GM23338 (cell line): ENCODE measurements around the gene MED17. TPM values are rescaled to one million over a fixed set of nuclear protein-coding genes. Genes with fewer than 3 reads are reported as not detected.

Experiments used
- ATAC-seq: fragments of 200-7000 bp; cut with Tn5 transposase; 3 replicates; pipeline ENCODE4 v1.9.1; 2020
- DNase-seq: peaks from one replicate; pipeline ENCODE4 v3.0.0-alpha.2; 2015; ENCODE audit warnings: low spot score
- H2AFZ ChIP-seq: fragments of 200-600 bp; sonication (generic); 2 replicates; pipeline ENCODE4 v1.8.0; 2016; ENCODE audit warnings: antibody characterized with exemption, mild to moderate bottlenecking, moderate library complexity
- H3F3A ChIP-seq: fragments of 200-600 bp; sonication (generic); replicated peaks from 2 replicates; pipeline ENCODE4 v1.8.0; 2017; ENCODE audit warnings: antibody characterized with exemption, mixed run types, low read depth
- H3K27ac ChIP-seq: fragments of 200-600 bp; sonication (generic); 2 replicates; pipeline ENCODE4 v1.6.1; 2016; ENCODE audit warnings: low read depth
- H3K27me3 ChIP-seq: fragments of 200-600 bp; sonication (generic); 2 replicates; pipeline ENCODE4 v1.8.0; 2016; ENCODE audit warnings: mild to moderate bottlenecking, mixed run types, moderate library complexity; ENCODE audit not compliant: insufficient read depth
- H3K36me3 ChIP-seq: fragments of 200-600 bp; sonication (generic); 2 replicates; pipeline ENCODE4 v1.8.0; 2016; ENCODE audit warnings: mild to moderate bottlenecking; ENCODE audit not compliant: insufficient read depth
- H3K4me1 ChIP-seq: fragments of 200-600 bp; sonication (generic); 2 replicates; pipeline ENCODE4 v1.8.0; 2016; ENCODE audit warnings: mild to moderate bottlenecking, moderate library complexity; ENCODE audit not compliant: insufficient read depth
- H3K4me2 ChIP-seq: fragments of 200-600 bp; sonication (generic); 2 replicates; pipeline ENCODE4 v1.7.1; 2017; ENCODE audit warnings: mixed run types
- H3K4me3 ChIP-seq: fragments of 200-600 bp; sonication (generic); 2 replicates; pipeline ENCODE4 v1.6.1; 2016; ENCODE audit warnings: mixed run types
- H3K79me2 ChIP-seq: fragments of 200-600 bp; sonication (generic); replicated peaks from 2 replicates; pipeline ENCODE4 v1.8.0; 2017; ENCODE audit warnings: mild to moderate bottlenecking; ENCODE audit not compliant: insufficient read depth
- H3K9me2 ChIP-seq: fragments of 200-600 bp; sonication (generic); 2 replicates; pipeline ENCODE4 v1.8.0; 2017; ENCODE audit not compliant: insufficient read depth
- H4K20me1 ChIP-seq: fragments of 200-600 bp; sonication (generic); replicated peaks from 2 replicates; pipeline ENCODE4 v1.8.0; 2017; ENCODE audit warnings: mild to moderate bottlenecking; ENCODE audit not compliant: insufficient read depth
- H3K27ac Mint-ChIP-seq: 2 replicates; pipeline ENCODE4 v1.8.0; 2020; ENCODE audit warnings: inconsistent platforms, mild to moderate bottlenecking, moderate library complexity, mixed read lengths
- H3K27me3 Mint-ChIP-seq: 3 replicates; pipeline ENCODE4 v1.8.0; 2022; ENCODE audit warnings: low read depth, mild to moderate bottlenecking, moderate library complexity, mixed read lengths, inconsistent platforms; ENCODE audit not compliant: insufficient read depth, poor library complexity
- H3K36me3 Mint-ChIP-seq: 3 replicates; pipeline ENCODE4 v1.8.0; 2021; ENCODE audit warnings: low read depth, mild to moderate bottlenecking, inconsistent platforms, moderate library complexity, mixed read lengths
- H3K4me1 Mint-ChIP-seq: 3 replicates; pipeline ENCODE4 v1.8.0; 2020; ENCODE audit warnings: mild to moderate bottlenecking, inconsistent platforms, mixed read lengths
- H3K4me3 Mint-ChIP-seq: 3 replicates; pipeline ENCODE4 v1.8.0; 2021; ENCODE audit warnings: moderate library complexity, mild to moderate bottlenecking, inconsistent platforms, mixed read lengths
- H3K9me3 Mint-ChIP-seq: 3 replicates; pipeline ENCODE4 v1.8.0; 2020; ENCODE audit warnings: moderate library complexity, mild to moderate bottlenecking, inconsistent platforms, mixed read lengths
- CREB1 ChIP-seq: fragments of 250-450 bp; sonication (Bioruptor Pico); IDR thresholded peaks from 2 replicates; pipeline ENCODE4 v1.5.0; 2020; ENCODE audit warnings: low read depth, mild to moderate bottlenecking, moderate library complexity
- CTCF ChIP-seq, 2 experiments: fragments of 200-600 bp in 1 of 2; sonication (generic) in 1 of 2; conservative IDR thresholded peaks; 2 replicates each; pipeline versions ENCODE4 v1.5.1 to v1.6.1; 2016 to 2017; ENCODE audit warnings: antibody characterized with exemption in 2 of 2, low read depth in 2 of 2, mild to moderate bottlenecking in 2 of 2, moderate library complexity in 1 of 2
- EZH2 ChIP-seq: fragments of 200-600 bp; sonication (generic); IDR thresholded peaks from one replicate; pipeline ENCODE4 v1.8.0; 2017; ENCODE audit warnings: antibody characterized with exemption, mild to moderate bottlenecking, low read depth; ENCODE audit not compliant: unreplicated experiment
- EZH2phosphoT487 ChIP-seq: fragments of 200-600 bp; sonication (generic); IDR thresholded peaks from one replicate; pipeline ENCODE4 v1.8.1; 2018; ENCODE audit warnings: antibody characterized with exemption; ENCODE audit not compliant: unreplicated experiment
- JUNB ChIP-seq: IDR thresholded peaks from one replicate; pipeline ENCODE4 v1.6.1; 2016; ENCODE audit warnings: antibody characterized with exemption; ENCODE audit not compliant: unreplicated experiment
- POLR2AphosphoS5 ChIP-seq: IDR thresholded peaks from 2 replicates; pipeline ENCODE4 v1.6.1; 2016; ENCODE audit warnings: antibody characterized with exemption, low read depth
- STAT1 ChIP-seq: IDR thresholded peaks from one replicate; pipeline ENCODE4 v1.6.1; 2016; ENCODE audit warnings: antibody characterized with exemption; ENCODE audit not compliant: unreplicated experiment
- ZNF114 ChIP-seq: fragments of 250-450 bp; sonication (Bioruptor Pico); IDR thresholded peaks from 2 replicates; pipeline ENCODE4 v1.5.0; 2020; ENCODE audit warnings: mild to moderate bottlenecking, moderate library complexity
- polyA plus RNA-seq: library from polyadenylated mRNA; unstranded; fragments of >200 nt; fragmentation: Nextera tagmentation; extraction: Ambion mirVana; gene quantifications from 2 replicates; pipeline ENCODE4 v1.2.1, GENCODE V29; 2016
- total RNA-seq: library from RNA; depleted of rRNA; stranded (reverse); fragments of >200 nt; shearing (Covaris generic); gene quantifications from 2 replicates; pipeline ENCODE4 v1.2.3, GENCODE V29; 2014

MED17 gene
- total and polyA plus RNA-seq, 2 experiments from 2014 or later: 19.1 to 31.2 TPM

GRCh38 chr11:93820847-93821246, 36.8 kb downstream of the MED17 start (continued):
- TF ChIP-seq JUNB (no peak), ZNF114 (no peak), CTCF (conservative IDR thresholded peaks at IDR 0.05; ENCODE audit: low read depth in 2 of 2) (no peak)

GRCh38 chr11:93821617-93822016, 37.5 kb downstream of the MED17 start:
- no peaks in the 10 kb centered on the region for H3K9me3 Mint-ChIP-seq
- no peaks in the 10 kb centered on the region for H3K36me3 Mint-ChIP-seq
- peaks cover 17% of the 10 kb centered on the region; the same call in 1 of the 2 replicates for H3K4me1 ChIP-seq
- no peaks in the 10 kb centered on the region for H4K20me1 ChIP-seq
- no peaks in the 10 kb centered on the region for H3K79me2 ChIP-seq
- no peaks in the 10 kb centered on the region for H3K36me3 ChIP-seq
- TF ChIP-seq CREB1: no peak
- no peak for TF ChIP-seq POLR2AphosphoS5
- H3K27ac Mint-ChIP-seq: no peak overlapping the region
- H3K4me3 Mint-ChIP-seq: no peak overlapping the region
- DNase-seq (no peak), ATAC-seq (no peak)
- no peak overlapping the region for H3K27ac ChIP-seq
- H3K4me1 Mint-ChIP-seq: peaks cover 25% of the 10 kb centered on the region
- H3K4me2 ChIP-seq: no peak overlapping the region
- peaks cover 4% of the 10 kb centered on the region for H3K27me3 Mint-ChIP-seq
- H2AFZ ChIP-seq: no peak overlapping the region
- no peak overlapping the region for H3K4me3 ChIP-seq
- no peaks in the 10 kb centered on the region for H3F3A ChIP-seq
- no peaks in the 10 kb centered on the region; the same call in 1 of the 2 replicates for H3K9me2 ChIP-seq
- no peaks in the 10 kb centered on the region for H3K27me3 ChIP-seq

GRCh38 chr11:93822359-93822758, 38.3 kb downstream of the MED17 start:
- H3K4me3 Mint-ChIP-seq: no peak overlapping the region
- Histone ChIP-seq H4K20me1 (no peaks in the 10 kb centered on the region), H3K27me3 (no peaks in the 10 kb centered on the region), H3K27ac (no peak overlapping the region), H3K4me2 (no peak overlapping the region), H3F3A (no peaks in the 10 kb centered on the region), H3K9me2 (no peaks in the 10 kb centered on the region; the same call in 1 of the 2 replicates), H3K4me1 (peaks cover 17% of the 10 kb centered on the region; the same call in 1 of the 2 replicates), H2AFZ (no peak overlapping the region), H3K79me2 (no peaks in the 10 kb centered on the region), H3K4me3 (no peak overlapping the region), H3K36me3 (no peaks in the 10 kb centered on the region)
- ATAC-seq (no peak), DNase-seq (no peak)
- TF ChIP-seq JUNB: no peak
- TF ChIP-seq STAT1: no peak
- no peak overlapping the region for H3K27ac Mint-ChIP-seq
- peaks cover 25% of the 10 kb centered on the region for H3K4me1 Mint-ChIP-seq
- H3K9me3 Mint-ChIP-seq: no peaks in the 10 kb centered on the region
- H3K36me3 Mint-ChIP-seq: no peaks in the 10 kb centered on the region
- H3K27me3 Mint-ChIP-seq: peaks cover 4% of the 10 kb centered on the region

- Mint-ChIP-seq H3K4me3 (no peak overlapping the region), H3K9me3 (no peaks in the 10 kb centered on the region), H3K4me1 (peaks cover 21% of the 10 kb centered on the region), H3K27ac (no peak overlapping the region), H3K36me3 (no peaks in the 10 kb centered on the region), H3K27me3 (peaks cover 5% of the 10 kb centered on the region)
- Histone ChIP-seq H3K9me2 (no peaks in the 10 kb centered on the region; the same call in 1 of the 2 replicates), H3K36me3 (no peaks in the 10 kb centered on the region), H3K79me2 (no peaks in the 10 kb centered on the region), H3K4me1 (peaks cover 17% of the 10 kb centered on the region; the same call in 1 of the 2 replicates), H3K27me3 (no peaks in the 10 kb centered on the region), H3K4me2 (no peak overlapping the region), H3K27ac (no peak overlapping the region), H2AFZ (no peak overlapping the region), H3K4me3 (no peak overlapping the region), H4K20me1 (no peaks in the 10 kb centered on the region), H3F3A (no peaks in the 10 kb centered on the region)
- no peak for DNase-seq
- ATAC-seq: no peak
- TF ChIP-seq EZH2phosphoT487 (no peak), STAT1 (no peak), EZH2 (no peak)
These were observed 39.1 kb downstream of the MED17 start for GRCh38 chr11:93823210-93823609.
